K562 (cell line): ENCODE measurements around the gene LIMS1. TPM values are rescaled to one million over a fixed set of nuclear protein-coding genes. Genes with fewer than 3 reads are reported as not detected.

Experiments used
- BMI1 ChIP-seq: fragments of 150-350 bp; IDR thresholded peaks from 2 replicates; pipeline ENCODE4 v1.6.1; 2014; ENCODE audit warnings: low read length
- CHD1 ChIP-seq: fragments of 200-600 bp; sonication (generic); IDR thresholded peaks from one replicate; pipeline ENCODE4 v1.6.1; 2012; ENCODE audit warnings: mild to moderate bottlenecking, moderate library complexity, low read length, inconsistent platforms
- E2F8 ChIP-seq: fragments of 450-650 bp; IDR thresholded peaks from 2 replicates; pipeline ENCODE4 v1.7.1; 2018; ENCODE audit warnings: mild to moderate bottlenecking, low read depth; ENCODE audit not compliant: partially characterized antibody
- LCOR ChIP-seq: sonication (generic); formaldehyde crosslinking; IDR thresholded peaks from 2 replicates; pipeline ENCODE4 v1.8.0; 2022; ENCODE audit warnings: mild to moderate bottlenecking, missing genetic modification reagents
- MAZ ChIP-seq, 2 experiments: fragments of 450-650 bp in 1 of 2; sonication (generic) in 1 of 2; formaldehyde crosslinking; IDR thresholded peaks in 1 of 2; conservative IDR thresholded peaks in 1 of 2; 2 replicates each; pipeline versions ENCODE4 v1.4.0 to v1.5.0; 2020; ENCODE audit warnings: mild to moderate bottlenecking in 1 of 2, missing genetic modification reagents in 1 of 2
- MTA3 ChIP-seq: fragments of 450-650 bp; formaldehyde crosslinking; IDR thresholded peaks from 2 replicates; pipeline ENCODE4 v1.6.1; 2017; ENCODE audit warnings: mild to moderate bottlenecking, borderline replicate concordance
- SAFB ChIP-seq: fragments of 200-400 bp; formaldehyde crosslinking; IDR thresholded peaks from 2 replicates; pipeline ENCODE4 v1.6.1; 2017; ENCODE audit warnings: low read depth, low read length, borderline replicate concordance
- ZNF592 ChIP-seq: fragments of 450-650 bp; IDR thresholded peaks from 2 replicates; pipeline ENCODE4 v1.6.1; 2017; ENCODE audit warnings: antibody characterized with exemption, mild to moderate bottlenecking
- polyA plus RNA-seq, 8 experiments: library from polyadenylated mRNA; depleted of rRNA in 4 of 8; stranded (reverse) in 5 of 8; unstranded in 3 of 8; fragments of >200 nt; fragmentation: Nextera tagmentation in 2 of 8; fragmentation: Illumina TruSeq in 1 of 8; extraction: Ambion mirVana in 2 of 8; extraction: Trizol in 1 of 8; gene quantifications; 2 replicates each; pipeline versions ENCODE4 v1.2.1 to v1.2.3, GENCODE V29; 2011 to 2014; ENCODE audit warnings: inconsistent platforms in 1 of 8, missing spikeins in 1 of 8
- total RNA-seq, 7 experiments: library from RNA; depleted of rRNA in 6 of 7; stranded (reverse); fragments of >200 nt in 6 of 7; fragmentation: Illumina TruSeq in 2 of 7; extraction: Trizol in 2 of 7; gene quantifications; 2 replicates each; pipeline versions ENCODE4 v1.2.1 to v1.2.3, GENCODE V29; 2011 to 2021; ENCODE audit warnings: low replicate concordance in 1 of 7
- TF ChIP-seq, protein P1 (sequence below): sonication (generic); formaldehyde crosslinking; IDR thresholded peaks from 2 replicates; pipeline ENCODE4 v1.8.0; 2023; ENCODE audit warnings: mild to moderate bottlenecking, missing genetic modification reagents
- TF ChIP-seq, protein P2 (sequence below): fragments of 200-800 bp; sonication (Bioruptor generic); IDR thresholded peaks from 2 replicates; pipeline ENCODE4 v1.6.1; 2016; ENCODE audit warnings: missing genetic modification characterization, missing compliant biosample characterization

LIMS1 gene
- total and polyA plus RNA-seq, 9 of the 15 experiments (the other 6 are each of a cell fraction or from before 2014, with no cell fraction given): 52.8 to 134 (median 81.0) TPM

DNA sequence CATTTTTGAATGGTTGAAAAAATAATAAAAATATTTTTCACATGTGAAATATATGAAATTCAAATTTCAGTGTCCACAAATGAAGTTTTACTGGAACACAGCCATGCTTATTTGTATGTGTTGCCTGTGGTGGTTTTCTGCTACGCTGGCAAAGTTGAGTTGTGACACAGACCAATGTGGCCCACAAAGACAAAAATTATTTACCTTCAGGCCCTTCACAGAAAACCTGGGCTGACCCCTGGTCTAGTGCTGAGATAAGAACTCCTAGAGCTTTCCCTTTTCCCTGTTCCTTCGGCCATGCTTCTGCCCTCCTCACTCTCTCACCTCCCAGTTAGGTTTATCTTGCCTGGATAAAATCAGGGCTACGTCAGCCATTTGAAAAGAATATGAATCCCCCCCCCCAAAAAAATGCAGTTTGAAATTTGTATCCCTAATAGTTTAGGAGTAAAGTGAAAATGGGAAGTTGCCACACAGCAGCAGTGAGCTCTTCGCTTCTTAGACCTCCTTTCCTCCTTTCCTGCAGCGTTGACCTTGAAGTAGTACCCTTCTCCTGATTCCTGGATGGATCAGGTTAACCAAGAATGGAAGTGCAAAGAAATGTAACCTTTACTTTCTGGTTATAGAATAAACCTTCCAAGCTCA lies 91.0 kb downstream of the LIMS1 start (continued):
- no peak for TF ChIP-seq E2F8
- TF ChIP-seq SAFB: no peak
- TF ChIP-seq MTA3: no peak
- TF ChIP-seq BMI1: no peak
- TF ChIP-seq CHD1: no peak
- TF ChIP-seq, protein P1, sequence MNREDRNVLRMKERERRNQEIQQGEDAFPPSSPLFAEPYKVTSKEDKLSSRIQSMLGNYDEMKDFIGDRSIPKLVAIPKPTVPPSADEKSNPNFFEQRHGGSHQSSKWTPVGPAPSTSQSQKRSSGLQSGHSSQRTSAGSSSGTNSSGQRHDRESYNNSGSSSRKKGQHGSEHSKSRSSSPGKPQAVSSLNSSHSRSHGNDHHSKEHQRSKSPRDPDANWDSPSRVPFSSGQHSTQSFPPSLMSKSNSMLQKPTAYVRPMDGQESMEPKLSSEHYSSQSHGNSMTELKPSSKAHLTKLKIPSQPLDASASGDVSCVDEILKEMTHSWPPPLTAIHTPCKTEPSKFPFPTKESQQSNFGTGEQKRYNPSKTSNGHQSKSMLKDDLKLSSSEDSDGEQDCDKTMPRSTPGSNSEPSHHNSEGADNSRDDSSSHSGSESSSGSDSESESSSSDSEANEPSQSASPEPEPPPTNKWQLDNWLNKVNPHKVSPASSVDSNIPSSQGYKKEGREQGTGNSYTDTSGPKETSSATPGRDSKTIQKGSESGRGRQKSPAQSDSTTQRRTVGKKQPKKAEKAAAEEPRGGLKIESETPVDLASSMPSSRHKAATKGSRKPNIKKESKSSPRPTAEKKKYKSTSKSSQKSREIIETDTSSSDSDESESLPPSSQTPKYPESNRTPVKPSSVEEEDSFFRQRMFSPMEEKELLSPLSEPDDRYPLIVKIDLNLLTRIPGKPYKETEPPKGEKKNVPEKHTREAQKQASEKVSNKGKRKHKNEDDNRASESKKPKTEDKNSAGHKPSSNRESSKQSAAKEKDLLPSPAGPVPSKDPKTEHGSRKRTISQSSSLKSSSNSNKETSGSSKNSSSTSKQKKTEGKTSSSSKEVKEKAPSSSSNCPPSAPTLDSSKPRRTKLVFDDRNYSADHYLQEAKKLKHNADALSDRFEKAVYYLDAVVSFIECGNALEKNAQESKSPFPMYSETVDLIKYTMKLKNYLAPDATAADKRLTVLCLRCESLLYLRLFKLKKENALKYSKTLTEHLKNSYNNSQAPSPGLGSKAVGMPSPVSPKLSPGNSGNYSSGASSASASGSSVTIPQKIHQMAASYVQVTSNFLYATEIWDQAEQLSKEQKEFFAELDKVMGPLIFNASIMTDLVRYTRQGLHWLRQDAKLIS: no peak
- no peak for TF ChIP-seq LCOR
- TF ChIP-seq MAZ (CRISPR knock-in tag; conservative IDR thresholded peaks at IDR 0.05 in 1 of 2, IDR thresholded peaks at IDR 0.05 in 1 of 2): no peak
- 0 out of 2 replicates have a peak, but pooled peaks have one; percentile 35 for TF ChIP-seq ZNF592
- TF ChIP-seq, protein P2, sequence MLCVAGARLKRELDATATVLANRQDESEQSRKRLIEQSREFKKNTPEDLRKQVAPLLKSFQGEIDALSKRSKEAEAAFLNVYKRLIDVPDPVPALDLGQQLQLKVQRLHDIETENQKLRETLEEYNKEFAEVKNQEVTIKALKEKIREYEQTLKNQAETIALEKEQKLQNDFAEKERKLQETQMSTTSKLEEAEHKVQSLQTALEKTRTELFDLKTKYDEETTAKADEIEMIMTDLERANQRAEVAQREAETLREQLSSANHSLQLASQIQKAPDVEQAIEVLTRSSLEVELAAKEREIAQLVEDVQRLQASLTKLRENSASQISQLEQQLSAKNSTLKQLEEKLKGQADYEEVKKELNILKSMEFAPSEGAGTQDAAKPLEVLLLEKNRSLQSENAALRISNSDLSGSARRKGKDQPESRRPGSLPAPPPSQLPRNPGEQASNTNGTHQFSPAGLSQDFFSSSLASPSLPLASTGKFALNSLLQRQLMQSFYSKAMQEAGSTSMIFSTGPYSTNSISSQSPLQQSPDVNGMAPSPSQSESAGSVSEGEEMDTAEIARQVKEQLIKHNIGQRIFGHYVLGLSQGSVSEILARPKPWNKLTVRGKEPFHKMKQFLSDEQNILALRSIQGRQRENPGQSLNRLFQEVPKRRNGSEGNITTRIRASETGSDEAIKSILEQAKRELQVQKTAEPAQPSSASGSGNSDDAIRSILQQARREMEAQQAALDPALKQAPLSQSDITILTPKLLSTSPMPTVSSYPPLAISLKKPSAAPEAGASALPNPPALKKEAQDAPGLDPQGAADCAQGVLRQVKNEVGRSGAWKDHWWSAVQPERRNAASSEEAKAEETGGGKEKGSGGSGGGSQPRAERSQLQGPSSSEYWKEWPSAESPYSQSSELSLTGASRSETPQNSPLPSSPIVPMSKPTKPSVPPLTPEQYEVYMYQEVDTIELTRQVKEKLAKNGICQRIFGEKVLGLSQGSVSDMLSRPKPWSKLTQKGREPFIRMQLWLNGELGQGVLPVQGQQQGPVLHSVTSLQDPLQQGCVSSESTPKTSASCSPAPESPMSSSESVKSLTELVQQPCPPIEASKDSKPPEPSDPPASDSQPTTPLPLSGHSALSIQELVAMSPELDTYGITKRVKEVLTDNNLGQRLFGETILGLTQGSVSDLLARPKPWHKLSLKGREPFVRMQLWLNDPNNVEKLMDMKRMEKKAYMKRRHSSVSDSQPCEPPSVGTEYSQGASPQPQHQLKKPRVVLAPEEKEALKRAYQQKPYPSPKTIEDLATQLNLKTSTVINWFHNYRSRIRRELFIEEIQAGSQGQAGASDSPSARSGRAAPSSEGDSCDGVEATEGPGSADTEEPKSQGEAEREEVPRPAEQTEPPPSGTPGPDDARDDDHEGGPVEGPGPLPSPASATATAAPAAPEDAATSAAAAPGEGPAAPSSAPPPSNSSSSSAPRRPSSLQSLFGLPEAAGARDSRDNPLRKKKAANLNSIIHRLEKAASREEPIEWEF (CRISPR knock-in tag): no peak
